ENCODE data around the gene EIPR1. TPM values are rescaled to one million over a fixed set of nuclear protein-coding genes. Genes with fewer than 3 reads are reported as not detected.

The EIPR1 gene
- total and polyA plus RNA-seq, 9 donors = 16.9 to 22.8 (median 18.7) TPM

GRCh38 chr2:3300224-3300995 lies 77.2 kb downstream of the EIPR1 start:
- 83% methylated on average over 7 of the region's 14 CpGs for WGBS (ENCODE audit: insufficient coverage)
- peak; percentile 33 for DNase-seq
- peaks cover 23% of the 10 kb centered on the region for H3K4me1 ChIP-seq (ENCODE audit: control insufficient read depth, insufficient read depth, low read length)
- no peaks in the 10 kb centered on the region for H3K27me3 ChIP-seq (ENCODE audit: control insufficient read depth, insufficient read depth, low read length)
- no peaks in the 10 kb centered on the region for H3K9me3 ChIP-seq (replicated peaks; ENCODE audit: control insufficient read depth, low read depth, low read length)
- H3K4me3 ChIP-seq (ENCODE audit: low read length) = no peak overlapping the region
- peak overlapping the region; percentile 42 for H3K27ac ChIP-seq (ENCODE audit: low read length)
- peaks cover 8% of the 10 kb centered on the region for H3K36me3 ChIP-seq (ENCODE audit: control insufficient read depth, insufficient read depth, low read length)

- Histone ChIP-seq H3K27me3 (ENCODE audit: control insufficient read depth, insufficient read depth, low read length) (no peaks in the 10 kb centered on the region), H3K4me3 (ENCODE audit: low read length) (no peak overlapping the region), H3K27ac (ENCODE audit: low read length) (no peak overlapping the region), H3K4me1 (ENCODE audit: control insufficient read depth, insufficient read depth, low read length) (peaks cover 23% of the 10 kb centered on the region), H3K9me3 (replicated peaks; ENCODE audit: control insufficient read depth, low read depth, low read length) (no peaks in the 10 kb centered on the region), H3K36me3 (ENCODE audit: control insufficient read depth, insufficient read depth, low read length) (peaks cover 8% of the 10 kb centered on the region)
- DNase-seq = no peak
- WGBS (ENCODE audit: insufficient coverage) = 81% methylated on average over 5 of the region's 7 CpGs
Observed at GRCh38 chr2:3299703-3300102, 77.9 kb downstream of the EIPR1 start.

GRCh38 chr2:3299130-3299529 lies 78.5 kb downstream of the EIPR1 start:
- peaks cover 23% of the 10 kb centered on the region for H3K4me1 ChIP-seq (ENCODE audit: control insufficient read depth, insufficient read depth, low read length)
- no peak overlapping the region for H3K27ac ChIP-seq (ENCODE audit: low read length)
- H3K36me3 ChIP-seq (ENCODE audit: control insufficient read depth, insufficient read depth, low read length) = peaks cover 8% of the 10 kb centered on the region
- 96% methylated on average over 7 of the region's 12 CpGs for WGBS (ENCODE audit: insufficient coverage)
- no peaks in the 10 kb centered on the region for H3K9me3 ChIP-seq (replicated peaks; ENCODE audit: control insufficient read depth, low read depth, low read length)
- no peak overlapping the region for H3K4me3 ChIP-seq (ENCODE audit: low read length)
- no peak for DNase-seq
- no peaks in the 10 kb centered on the region for H3K27me3 ChIP-seq (ENCODE audit: control insufficient read depth, insufficient read depth, low read length)

DNA sequence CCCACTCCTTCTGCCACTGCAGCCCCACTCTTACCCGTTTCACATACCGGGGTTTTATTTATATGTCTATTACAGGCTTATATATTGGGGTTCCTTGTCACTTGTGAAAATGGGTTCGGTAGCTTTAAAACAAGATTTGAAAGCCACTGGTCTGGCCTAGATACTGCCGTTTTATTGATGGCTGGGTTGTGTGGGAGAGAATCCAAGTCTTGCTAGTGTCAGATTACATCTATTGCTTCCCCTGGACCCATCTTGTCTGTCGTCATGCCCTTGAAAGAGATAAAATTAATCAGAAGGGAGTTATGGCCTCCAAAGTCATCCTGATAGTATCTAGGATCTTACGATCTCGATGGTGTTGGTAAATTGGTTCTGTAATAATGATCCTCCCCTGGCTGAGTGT lies 79.4 kb downstream of the EIPR1 start:
- Histone ChIP-seq H3K9me3 (replicated peaks; ENCODE audit: control insufficient read depth, low read depth, low read length) (no peaks in the 10 kb centered on the region), H3K36me3 (ENCODE audit: control insufficient read depth, insufficient read depth, low read length) (peaks cover 8% of the 10 kb centered on the region), H3K4me1 (ENCODE audit: control insufficient read depth, insufficient read depth, low read length) (peaks cover 20% of the 10 kb centered on the region), H3K4me3 (ENCODE audit: low read length) (no peak overlapping the region), H3K27me3 (ENCODE audit: control insufficient read depth, insufficient read depth, low read length) (no peaks in the 10 kb centered on the region), H3K27ac (ENCODE audit: low read length) (peak overlapping the region; percentile 15)
- WGBS (ENCODE audit: insufficient coverage) = 73% methylated on average over 2 of the region's 7 CpGs
- DNase-seq = no peak

DNA sequence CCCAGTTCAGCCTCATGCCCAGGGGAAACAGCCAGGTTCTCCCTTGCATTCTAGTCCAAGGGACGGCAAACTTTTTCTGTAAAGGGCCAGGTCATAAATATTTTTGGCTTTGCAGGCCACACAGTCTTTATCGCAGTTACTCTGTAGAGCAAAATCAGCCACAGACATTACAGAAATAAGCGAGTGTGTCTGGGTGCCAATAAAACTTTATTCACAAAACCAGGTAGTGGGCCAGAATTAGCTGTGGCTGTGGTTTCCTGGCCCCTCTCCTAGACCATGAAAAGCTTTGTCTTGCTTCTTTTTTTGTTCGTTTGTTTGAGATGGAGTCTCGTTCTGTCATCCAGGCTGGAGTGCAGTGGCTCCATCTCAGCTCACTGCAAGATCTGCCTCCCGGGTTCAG lies 80.1 kb downstream of the EIPR1 start:
- Histone ChIP-seq H3K4me3 (ENCODE audit: low read length) (no peak overlapping the region), H3K9me3 (replicated peaks; ENCODE audit: control insufficient read depth, low read depth, low read length) (no peaks in the 10 kb centered on the region), H3K27ac (ENCODE audit: low read length) (no peak overlapping the region), H3K36me3 (ENCODE audit: control insufficient read depth, insufficient read depth, low read length) (peaks cover 7% of the 10 kb centered on the region), H3K27me3 (ENCODE audit: control insufficient read depth, insufficient read depth, low read length) (no peaks in the 10 kb centered on the region), H3K4me1 (ENCODE audit: control insufficient read depth, insufficient read depth, low read length) (peaks cover 13% of the 10 kb centered on the region)
- DNase-seq = no peak
- WGBS (ENCODE audit: insufficient coverage) = 67% methylated on average over 1 of the region's 6 CpGs

- no peak overlapping the region for H3K4me3 ChIP-seq (ENCODE audit: low read length)
- peaks cover 13% of the 10 kb centered on the region for H3K4me1 ChIP-seq (ENCODE audit: control insufficient read depth, insufficient read depth, low read length)
- no peak for DNase-seq
- WGBS (ENCODE audit: insufficient coverage) = 87% methylated on average over 4 of the region's 4 CpGs
- no peaks in the 10 kb centered on the region for H3K9me3 ChIP-seq (replicated peaks; ENCODE audit: control insufficient read depth, low read depth, low read length)
- peaks cover 2% of the 10 kb centered on the region for H3K36me3 ChIP-seq (ENCODE audit: control insufficient read depth, insufficient read depth, low read length)
- no peaks in the 10 kb centered on the region for H3K27me3 ChIP-seq (ENCODE audit: control insufficient read depth, insufficient read depth, low read length)
- H3K27ac ChIP-seq (ENCODE audit: low read length) = no peak overlapping the region
Observed at GRCh38 chr2:3296182-3296972, 81.2 kb downstream of the EIPR1 start.

GRCh38 chr2:3294493-3294892 lies 83.1 kb downstream of the EIPR1 start:
- Histone ChIP-seq H3K27me3 (ENCODE audit: control insufficient read depth, insufficient read depth, low read length) (no peaks in the 10 kb centered on the region), H3K36me3 (ENCODE audit: control insufficient read depth, insufficient read depth, low read length) (peaks cover 2% of the 10 kb centered on the region), H3K9me3 (replicated peaks; ENCODE audit: control insufficient read depth, low read depth, low read length) (no peaks in the 10 kb centered on the region), H3K4me1 (ENCODE audit: control insufficient read depth, insufficient read depth, low read length) (peaks cover 9% of the 10 kb centered on the region), H3K4me3 (ENCODE audit: low read length) (no peak overlapping the region), H3K27ac (ENCODE audit: low read length) (no peak overlapping the region)
- DNase-seq = no peak
- 50% methylated on average over 4 of the region's 4 CpGs for WGBS (ENCODE audit: insufficient coverage)

DNA sequence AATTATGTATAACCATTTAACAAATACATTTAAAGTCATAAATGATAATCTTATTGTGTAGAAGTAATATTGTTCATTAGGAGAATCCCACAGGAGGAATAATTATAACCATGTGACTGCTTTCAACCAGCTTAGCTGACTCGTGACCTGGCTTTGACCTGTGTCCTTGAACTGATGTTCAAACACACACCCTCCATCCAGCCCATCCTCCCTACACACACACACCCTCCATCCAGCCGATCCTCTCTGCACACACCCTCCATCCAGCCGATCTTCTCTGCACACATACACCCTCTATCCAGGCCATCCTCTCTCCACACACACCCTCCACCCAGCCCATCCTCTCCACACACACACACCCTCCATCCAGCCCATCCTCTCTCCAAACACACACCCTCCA lies 83.5 kb downstream of the EIPR1 start:
- H3K36me3 ChIP-seq (ENCODE audit: control insufficient read depth, insufficient read depth, low read length) = peaks cover 2% of the 10 kb centered on the region
- WGBS (ENCODE audit: insufficient coverage) = 25% methylated on average over 3 of the region's 3 CpGs

GRCh38 chr2:3293221-3293620 lies 84.4 kb downstream of the EIPR1 start:
- Histone ChIP-seq H3K4me3 (ENCODE audit: low read length) (no peak overlapping the region), H3K27ac (ENCODE audit: low read length) (no peak overlapping the region), H3K9me3 (replicated peaks; ENCODE audit: control insufficient read depth, low read depth, low read length) (no peaks in the 10 kb centered on the region), H3K36me3 (ENCODE audit: control insufficient read depth, insufficient read depth, low read length) (peaks cover 2% of the 10 kb centered on the region), H3K4me1 (ENCODE audit: control insufficient read depth, insufficient read depth, low read length) (no peaks in the 10 kb centered on the region), H3K27me3 (ENCODE audit: control insufficient read depth, insufficient read depth, low read length) (no peaks in the 10 kb centered on the region)
- 61% methylated on average over 8 of the region's 9 CpGs for WGBS (ENCODE audit: insufficient coverage)
- DNase-seq = no peak

More for the DNA sequence above, 83.5 kb downstream of the EIPR1 start:
- DNase-seq = no peak
- no peak overlapping the region for H3K27ac ChIP-seq (ENCODE audit: low read length)
- H3K4me1 ChIP-seq (ENCODE audit: control insufficient read depth, insufficient read depth, low read length) = peaks cover 7% of the 10 kb centered on the region
- H3K4me3 ChIP-seq (ENCODE audit: low read length) = no peak overlapping the region
- no peaks in the 10 kb centered on the region for H3K9me3 ChIP-seq (replicated peaks; ENCODE audit: control insufficient read depth, low read depth, low read length)
- no peaks in the 10 kb centered on the region for H3K27me3 ChIP-seq (ENCODE audit: control insufficient read depth, insufficient read depth, low read length)

GRCh38 chr2:3292416-3292815 lies 85.2 kb downstream of the EIPR1 start:
- no peak for DNase-seq
- no peak overlapping the region for H3K27ac ChIP-seq (ENCODE audit: low read length)
- no peaks in the 10 kb centered on the region for H3K9me3 ChIP-seq (replicated peaks; ENCODE audit: control insufficient read depth, low read depth, low read length)
- H3K4me1 ChIP-seq (ENCODE audit: control insufficient read depth, insufficient read depth, low read length) = no peaks in the 10 kb centered on the region
- no peaks in the 10 kb centered on the region for H3K27me3 ChIP-seq (ENCODE audit: control insufficient read depth, insufficient read depth, low read length)
- no peaks in the 10 kb centered on the region for H3K36me3 ChIP-seq (ENCODE audit: control insufficient read depth, insufficient read depth, low read length)
- 79% methylated on average over 2 of the region's 10 CpGs for WGBS (ENCODE audit: insufficient coverage)
- no peak overlapping the region for H3K4me3 ChIP-seq (ENCODE audit: low read length)

Data from muscle of leg (tissue), 11 donors.